Uterus (tissue), 4 donors: ENCODE results near the gene CDC7. TPM values are rescaled to one million over a fixed set of nuclear protein-coding genes. Genes with fewer than 3 reads are reported as not detected.

Experiments
- DNase-seq, 2 donors: peaks; one replicate each; pipeline ENCODE4 v3.0.0-alpha.2; 2019 to 2020
- H3K27ac ChIP-seq, 2 donors: fragments of 200-600 bp; sonication (generic); 1 replicate in 1 of 2; 2 replicates in 1 of 2; pipeline ENCODE4 v1.5.1; 2016 to 2018
- H3K27me3 ChIP-seq, 2 donors: fragments of 200-600 bp; sonication (generic); one replicate each; pipeline ENCODE4 v1.5.1; 2018 to 2019; ENCODE audit warnings: control low read depth in 1 of 2
- H3K36me3 ChIP-seq, 2 donors: fragments of 200-600 bp; sonication (generic); one replicate each; pipeline ENCODE4 v1.5.1; 2019; ENCODE audit warnings: control low read depth in 1 of 2
- H3K4me1 ChIP-seq, 2 donors: fragments of 200-600 bp; sonication (generic); one replicate each; pipeline ENCODE4 v1.5.1; 2018 to 2019; ENCODE audit warnings: control low read depth in 1 of 2
- H3K4me3 ChIP-seq, 2 donors: fragments of 200-600 bp; sonication (generic); 1 replicate in 1 of 2; 2 replicates in 1 of 2; pipeline ENCODE4 v1.5.1; 2018 to 2019; ENCODE audit warnings: mild to moderate bottlenecking in 1 of 2
- H3K9me3 ChIP-seq, 2 donors: fragments of 200-600 bp; sonication (generic); one replicate each; pipeline ENCODE4 v1.5.1; 2019; ENCODE audit warnings: control low read depth in 1 of 2
- CTCF ChIP-seq, 4 experiments: fragments of 200-600 bp in 2 of 4; fragments of 450-650 bp in 2 of 4; sonication (generic) in 2 of 4; IDR thresholded peaks; one replicate each; pipeline ENCODE4 v1.5.1; 2016 to 2019; ENCODE audit warnings: antibody characterized with exemption in 4 of 4, mild to moderate bottlenecking in 2 of 4, moderate library complexity in 1 of 4
- POLR2A ChIP-seq, 2 donors: fragments of 450-650 bp; IDR thresholded peaks; one replicate each; pipeline ENCODE4 v1.6.1; 2016; ENCODE audit warnings: antibody characterized with exemption in 2 of 2, mild to moderate bottlenecking in 1 of 2, moderate library complexity in 1 of 2
- intact Hi-C: fragments of 100-400 bp; cut with DNase I; formaldehyde crosslinking; loops from one replicate; pipeline ENCODE4 v1.15.1; 2023; ENCODE audit warnings: low total_unique reads
- total RNA-seq, 4 donors: library from RNA; depleted of rRNA in 3 of 4; stranded (reverse); fragments of >200 nt in 3 of 4; gene quantifications; one replicate each; pipeline versions ENCODE4 v1.1.0 to v1.2.4, GENCODE V29; 2014 to 2023
- donor health status: DM: yes; HTN: yes; CAD: no.

Gene CDC7
- total RNA-seq, 4 donors from 2014 or later, result 0.59 to 33.5 (median 2.7) TPM

- intact Hi-C loops, result no loop called here
- no peaks in the 10 kb centered on the region for H3K9me3 ChIP-seq
- TF ChIP-seq CTCF (IDR thresholded peaks at IDR 0.05) (no peak), POLR2A (IDR thresholded peaks at IDR 0.05) (no peak)
- H3K27me3 ChIP-seq, result no peaks in the 10 kb centered on the region
- H3K4me1 ChIP-seq, result no peaks in the 10 kb centered on the region
- DNase-seq, result no peak
- H3K4me3 ChIP-seq, result no peak overlapping the region
- no peaks in the 10 kb centered on the region for H3K36me3 ChIP-seq
- H3K27ac ChIP-seq, result peak overlapping the region; percentile 24 to 46
Observed at GRCh38 chr1:91527266-91527765, 26.7 kb downstream of the CDC7 start.

GRCh38 chr1:91527781-91528180 is 27.1 kb downstream of the CDC7 start:
- DNase-seq, result no peak
- no peaks in the 10 kb centered on the region for H3K9me3 ChIP-seq
- H3K27ac ChIP-seq, result peak overlapping the region in 1 of 2 donors; percentile 46
- H3K36me3 ChIP-seq, result no peaks in the 10 kb centered on the region
- TF ChIP-seq CTCF (IDR thresholded peaks at IDR 0.05) (no peak), POLR2A (IDR thresholded peaks at IDR 0.05) (no peak)
- no peaks in the 10 kb centered on the region for H3K27me3 ChIP-seq
- intact Hi-C loops, result no loop called here
- no peaks in the 10 kb centered on the region for H3K4me1 ChIP-seq
- no peak overlapping the region for H3K4me3 ChIP-seq

GRCh38 chr1:91529856-91530255 is 29.2 kb downstream of the CDC7 start:
- H3K27me3 ChIP-seq, result no peaks in the 10 kb centered on the region
- TF ChIP-seq POLR2A (IDR thresholded peaks at IDR 0.05), result no peak
- no peak for TF ChIP-seq CTCF (IDR thresholded peaks at IDR 0.05)
- no peak for DNase-seq
- no peak overlapping the region for H3K27ac ChIP-seq
- intact Hi-C loops, result no loop called here
- H3K4me3 ChIP-seq, result no peak overlapping the region
- H3K36me3 ChIP-seq, result no peaks in the 10 kb centered on the region
- no peaks in the 10 kb centered on the region for H3K4me1 ChIP-seq
- no peaks in the 10 kb centered on the region for H3K9me3 ChIP-seq

GRCh38 chr1:91533361-91534024 is 32.8 kb downstream of the CDC7 start:
- no peaks in the 10 kb centered on the region for H3K4me1 ChIP-seq
- TF ChIP-seq CTCF (IDR thresholded peaks at IDR 0.05) (no peak), POLR2A (IDR thresholded peaks at IDR 0.05) (no peak)
- no peaks in the 10 kb centered on the region for H3K27me3 ChIP-seq
- H3K36me3 ChIP-seq, result no peaks in the 10 kb centered on the region
- no peak overlapping the region for H3K27ac ChIP-seq
- no peaks in the 10 kb centered on the region for H3K9me3 ChIP-seq
- no peak for DNase-seq
- intact Hi-C loops, result no loop called here
- H3K4me3 ChIP-seq, result no peak overlapping the region

GRCh38 chr1:91535441-91535840 is 34.8 kb downstream of the CDC7 start:
- TF ChIP-seq CTCF (IDR thresholded peaks at IDR 0.05), result no peak
- no peak for TF ChIP-seq POLR2A (IDR thresholded peaks at IDR 0.05)
- Histone ChIP-seq H3K4me1 (no peaks in the 10 kb centered on the region), H3K27ac (no peak overlapping the region), H3K36me3 (no peaks in the 10 kb centered on the region), H3K4me3 (no peak overlapping the region), H3K27me3 (no peaks in the 10 kb centered on the region), H3K9me3 (no peaks in the 10 kb centered on the region)
- intact Hi-C loops, result no loop called here
- DNase-seq, result no peak
